ENCODE measurements around the gene FRMD8.

- no peak for TF ChIP-seq CTCF (conservative IDR thresholded peaks at IDR 0.05; ENCODE audit: low read depth in 2 of 2)
- TF ChIP-seq POLR2AphosphoS5 (IDR thresholded peaks at IDR 0.05; ENCODE audit: low read depth), result no peak
- no peak for TF ChIP-seq EZH2 (IDR thresholded peaks at IDR 0.05; ENCODE audit: low read depth, unreplicated experiment)
- no peak for TF ChIP-seq CREB1 (CRISPR knock-in tag; IDR thresholded peaks at IDR 0.05; ENCODE audit: low read depth)
- no peak for TF ChIP-seq REST (IDR thresholded peaks at IDR 0.05; ENCODE audit: unreplicated experiment)
- TF ChIP-seq EZH2phosphoT487 (IDR thresholded peaks at IDR 0.05; ENCODE audit: unreplicated experiment), result no peak
- no peak for TF ChIP-seq JUNB (IDR thresholded peaks at IDR 0.05; ENCODE audit: unreplicated experiment)
- TF ChIP-seq STAT1 (IDR thresholded peaks at IDR 0.05; ENCODE audit: unreplicated experiment), result no peak
- no peak for TF ChIP-seq ZNF331 (CRISPR knock-in tag; IDR thresholded peaks at IDR 0.05; ENCODE audit: low read depth)
- no peak for TF ChIP-seq ZNF114 (CRISPR knock-in tag; IDR thresholded peaks at IDR 0.05)
Observed at GRCh38 chr11:65389294-65389980, 3.0 kb downstream of the FRMD8 start.
